ELR (cell line): ENCODE results near the gene CLCN5.

ENCODE experiments used
- DNase-seq: peaks from one replicate; pipeline ENCODE4 v3.0.0-alpha.2; 2015; ENCODE audit warnings: low read depth

The CLCN5 gene

GRCh38 chrX:50088645-50089044 lies 166.2 kb downstream of the CLCN5 start:
- DNase-seq, result no peak

GRCh38 chrX:50093625-50094024 lies 171.2 kb downstream of the CLCN5 start:
- DNase-seq, result no peak

- DNase-seq, result no peak
These were observed 174.7 kb downstream of the CLCN5 start for GRCh38 chrX:50097071-50097470.

GRCh38 chrX:50098241-50098640 lies 175.8 kb downstream of the CLCN5 start:
- no peak for DNase-seq

- no peak for DNase-seq
These were observed 176.4 kb downstream of the CLCN5 start for GRCh38 chrX:50098749-50099148.

GRCh38 chrX:50099331-50099730 lies 176.9 kb downstream of the CLCN5 start:
- DNase-seq, result no peak

- DNase-seq, result peak; percentile 10
These were observed 177.8 kb downstream of the CLCN5 start for GRCh38 chrX:50100188-50100587.

- no peak for DNase-seq
These were observed 180.8 kb downstream of the CLCN5 start for GRCh38 chrX:50103176-50103575.

GRCh38 chrX:50103866-50104566 lies 181.6 kb downstream of the CLCN5 start:
- no peak for DNase-seq

- no peak for DNase-seq
These were observed 183.8 kb downstream of the CLCN5 start for GRCh38 chrX:50106051-50106675.

GRCh38 chrX:50107470-50107869 lies 185.1 kb downstream of the CLCN5 start:
- no peak for DNase-seq

- no peak for DNase-seq
These were observed 185.9 kb downstream of the CLCN5 start for GRCh38 chrX:50108264-50108663.

GRCh38 chrX:50111742-50112141 lies 189.3 kb downstream of the CLCN5 start:
- no peak for DNase-seq

- DNase-seq, result no peak
These were observed 191.7 kb downstream of the CLCN5 start for GRCh38 chrX:50114113-50114512.

- no peak for DNase-seq
These were observed 193.6 kb downstream of the CLCN5 start for GRCh38 chrX:50115973-50116372.

- DNase-seq, result no peak
These were observed 195.1 kb downstream of the CLCN5 start for GRCh38 chrX:50117476-50117875.

GRCh38 chrX:50125480-50125879 lies 203.1 kb downstream of the CLCN5 start:
- DNase-seq, result no peak

- DNase-seq, result no peak
These were observed 225.6 kb downstream of the CLCN5 start for GRCh38 chrX:50147972-50148371.
